H1 (cell line): Measurements from ENCODE around the gene CDK8. TPM values are rescaled to one million over a fixed set of nuclear protein-coding genes. Genes with fewer than 3 reads are reported as not detected.

Source experiments
- CTCF ChIA-PET: fragments of 300-600 bp; sonication (Branson Sonifier 250); formaldehyde crosslinking; loops from one replicate; lab custom pipeline; 2021; ENCODE audit not compliant: partially characterized antibody; lab: Charles Lee
- POLR2A ChIA-PET: fragments of 300-600 bp; sonication (Branson Sonifier 250); formaldehyde crosslinking; loops from one replicate; lab custom pipeline; 2021; ENCODE audit warnings: inconsistent platforms; ENCODE audit not compliant: partially characterized antibody; lab: Charles Lee
- DNase-seq, 2 experiments: peaks; one replicate each; pipeline versions ENCODE4 v3.0.0 to v3.0.0-alpha.2; 2010 to 2022; ENCODE audit warnings: low spot score in 2 of 2, low read depth in 1 of 2, mixed read lengths in 1 of 2
- FAIRE-seq: peaks from 2 replicates; lab custom pipeline; 2011; peaks lifted over from hg19 to GRCh38; lab: Jason Lieb, UNC
- H2AFZ ChIP-seq: 2 replicates; pipeline ENCODE4 v1.8.1; 2012; ENCODE audit warnings: low read length, inconsistent platforms
- H2AK5ac ChIP-seq: 2 replicates; pipeline ENCODE4 v1.6.1; 2013; ENCODE audit warnings: low read depth, low read length
- H2BK120ac ChIP-seq: replicated peaks from 2 replicates; pipeline ENCODE3; 2013; ENCODE audit warnings: low read depth, low read length, inconsistent platforms
- H2BK12ac ChIP-seq: 2 replicates; pipeline ENCODE4 v1.6.1; 2013; ENCODE audit warnings: low read depth, low read length
- H2BK15ac ChIP-seq: 2 replicates; pipeline ENCODE4 v1.6.1; 2013; ENCODE audit warnings: low read length
- H2BK20ac ChIP-seq: 2 replicates; pipeline ENCODE4 v1.6.1; 2013; ENCODE audit warnings: low read length
- H2BK5ac ChIP-seq: 2 replicates; pipeline ENCODE4 v1.6.1; 2013; ENCODE audit warnings: low read depth, low read length
- H3K14ac ChIP-seq: 2 replicates; pipeline ENCODE4 v1.6.1; 2013; ENCODE audit warnings: inconsistent platforms; ENCODE audit not compliant: insufficient read length
- H3K18ac ChIP-seq: 2 replicates; pipeline ENCODE4 v1.6.1; 2013; ENCODE audit warnings: low read length; ENCODE audit errors: extremely low read depth
- H3K23ac ChIP-seq: 2 replicates; pipeline ENCODE4 v1.6.1; 2013; ENCODE audit warnings: inconsistent platforms; ENCODE audit not compliant: insufficient read length
- H3K23me2 ChIP-seq: 2 replicates; pipeline ENCODE4 v1.6.1; 2013; ENCODE audit warnings: low read depth, low read length
- H3K27ac ChIP-seq: 2 replicates; pipeline ENCODE4 v1.6.1; 2011; ENCODE audit warnings: low read depth, low read length, inconsistent platforms
- H3K27me3 ChIP-seq, 4 experiments: replicated peaks in 1 of 4; 1 replicate in 1 of 4; 2 replicates in 3 of 4; pipeline versions ENCODE4 v1.6.1 to v1.8.1; 2011 to 2013; ENCODE audit warnings: low read length in 3 of 4, mild to moderate bottlenecking in 3 of 4, inconsistent platforms in 2 of 4, mixed read lengths in 2 of 4, moderate library complexity in 1 of 4; ENCODE audit not compliant: control insufficient read depth in 3 of 4, insufficient read depth in 3 of 4; ENCODE audit errors: extremely low read depth in 1 of 4
- H3K36me3 ChIP-seq, 4 experiments: 2 replicates each; pipeline versions ENCODE4 v1.6.1 to v1.8.1; 2011 to 2013; ENCODE audit warnings: mild to moderate bottlenecking in 4 of 4, low read length in 3 of 4, moderate library complexity in 2 of 4, control low read depth in 1 of 4, inconsistent platforms in 1 of 4; ENCODE audit not compliant: insufficient read depth in 4 of 4, control insufficient read depth in 2 of 4
- H3K4ac ChIP-seq: replicated peaks from 2 replicates; pipeline ENCODE3; 2013; ENCODE audit warnings: low read length, low read depth, mixed read lengths, inconsistent platforms; ENCODE audit not compliant: insufficient read length
- H3K4me1 ChIP-seq, 4 experiments: replicated peaks in 1 of 4; 1 replicate in 1 of 4; 2 replicates in 3 of 4; pipeline versions ENCODE4 v1.6.1 to v1.8.1; 2011 to 2013; ENCODE audit warnings: low read length in 3 of 4, inconsistent platforms in 2 of 4, mixed read lengths in 1 of 4; ENCODE audit not compliant: insufficient read depth in 4 of 4, control insufficient read depth in 3 of 4
- H3K4me2 ChIP-seq, 2 experiments: 2 replicates each; pipeline versions ENCODE4 v1.6.1 to v1.8.1; 2011 to 2013; ENCODE audit warnings: low read depth in 2 of 2, low read length in 2 of 2, control low read depth in 1 of 2, inconsistent platforms in 1 of 2, mild to moderate bottlenecking in 1 of 2; ENCODE audit not compliant: insufficient read depth in 1 of 2
- H3K4me3 ChIP-seq, 4 experiments: fragments of 200-600, 300-600 bp in 1 of 4; sonication (generic), shearing (Covaris generic), sonication (Bioruptor Twin) in 1 of 4; 2 replicates each; pipeline versions ENCODE4 v1.5.1 to v1.8.1; 2011 to 2016; ENCODE audit warnings: low read length in 4 of 4, low read depth in 3 of 4, control low read depth in 2 of 4, inconsistent platforms in 2 of 4, mild to moderate bottlenecking in 2 of 4, mixed read lengths in 1 of 4, moderate library complexity in 1 of 4; ENCODE audit not compliant: insufficient read depth in 2 of 4; ENCODE audit errors: extremely low read depth in 1 of 4
- H3K56ac ChIP-seq: replicated peaks from 2 replicates; pipeline ENCODE3; 2013; ENCODE audit warnings: low read depth, mild to moderate bottlenecking, mixed read lengths, low read length, inconsistent platforms; ENCODE audit not compliant: insufficient read length
- H3K79me1 ChIP-seq: 2 replicates; pipeline ENCODE4 v1.6.1; 2013; ENCODE audit warnings: low read depth, low read length, control low read depth
- H3K79me2 ChIP-seq, 2 experiments: 2 replicates each; pipeline versions ENCODE4 v1.6.1 to v1.8.1; 2012 to 2013; ENCODE audit warnings: low read length in 2 of 2, mild to moderate bottlenecking in 2 of 2, inconsistent platforms in 1 of 2; ENCODE audit not compliant: insufficient read depth in 2 of 2, control insufficient read depth in 1 of 2
- H3K9ac ChIP-seq, 4 experiments: replicated peaks in 1 of 4; 1 replicate in 1 of 4; 2 replicates in 3 of 4; pipeline versions ENCODE4 v1.6.1 to v1.8.1; 2011 to 2013; ENCODE audit warnings: low read depth in 3 of 4, low read length in 3 of 4, control low read depth in 2 of 4, mild to moderate bottlenecking in 2 of 4, moderate library complexity in 2 of 4, inconsistent platforms in 1 of 4; ENCODE audit errors: extremely low read depth in 1 of 4
- H3K9me3 ChIP-seq, 2 experiments: 2 replicates each; pipeline versions ENCODE4 v1.6.1 to v1.8.1; 2012 to 2013; ENCODE audit warnings: mild to moderate bottlenecking in 2 of 2, moderate library complexity in 2 of 2, control low read depth in 1 of 2, inconsistent platforms in 1 of 2, low read depth in 1 of 2, low read length in 1 of 2, mixed read lengths in 1 of 2; ENCODE audit not compliant: insufficient read depth in 2 of 2
- H4K20me1 ChIP-seq, 2 experiments: replicated peaks in 1 of 2; 2 replicates each; pipeline versions ENCODE3 to v1.8.1; 2011 to 2013; ENCODE audit warnings: inconsistent platforms in 2 of 2, low read length in 2 of 2, mild to moderate bottlenecking in 1 of 2; ENCODE audit not compliant: insufficient read depth in 2 of 2, control insufficient read depth in 1 of 2
- H4K5ac ChIP-seq: 2 replicates; pipeline ENCODE4 v1.6.1; 2013; ENCODE audit warnings: low read length, low read depth, mixed read lengths, inconsistent platforms; ENCODE audit not compliant: insufficient read length
- H4K8ac ChIP-seq: 2 replicates; pipeline ENCODE4 v1.8.0; 2013; ENCODE audit warnings: mild to moderate bottlenecking, moderate library complexity, low read length, inconsistent platforms; ENCODE audit not compliant: insufficient read depth; ENCODE audit errors: extremely low read depth
- H4K91ac ChIP-seq: replicated peaks from 2 replicates; pipeline ENCODE3; 2013; ENCODE audit warnings: low read length, mixed read lengths, inconsistent platforms; ENCODE audit not compliant: insufficient read length
- BCL11A ChIP-seq, 2 experiments: IDR thresholded peaks; one replicate each; pipeline ENCODE4 v1.6.1; 2011; ENCODE audit warnings: low read depth in 2 of 2, low read length in 2 of 2, mild to moderate bottlenecking in 2 of 2
- CTBP2 ChIP-seq: IDR thresholded peaks from 2 replicates; pipeline ENCODE4 v1.7.0; 2011; ENCODE audit warnings: borderline replicate concordance, mild to moderate bottlenecking, moderate library complexity, mixed read lengths, low read length; ENCODE audit not compliant: insufficient read depth, insufficient read length
- EGR1 ChIP-seq: IDR thresholded peaks from 2 replicates; pipeline ENCODE4 v1.6.1; 2011; ENCODE audit warnings: low read depth, low read length, borderline replicate concordance
- EZH2 ChIP-seq: fragments of 200-600 bp; sonication (generic); IDR thresholded peaks from 2 replicates; pipeline ENCODE4 v1.7.1; 2012; ENCODE audit warnings: low read depth, mild to moderate bottlenecking, moderate library complexity, low read length, inconsistent platforms; ENCODE audit not compliant: severe bottlenecking
- HDAC2 ChIP-seq, 2 experiments: fragments of 300-600 bp in 1 of 2; sonication (generic) in 1 of 2; IDR thresholded peaks; 2 replicates each; pipeline ENCODE4 v1.6.1; 2011 to 2012; ENCODE audit warnings: low read depth in 2 of 2, low read length in 2 of 2, mild to moderate bottlenecking in 2 of 2, moderate library complexity in 2 of 2, borderline replicate concordance in 1 of 2, inconsistent platforms in 1 of 2
- JUND ChIP-seq: IDR thresholded peaks from 2 replicates; pipeline ENCODE4 v1.6.1; 2011; ENCODE audit warnings: mild to moderate bottlenecking, improper control_type of control experiment, low read length
- POLR2A ChIP-seq, 2 experiments: IDR thresholded peaks; 1 replicate in 1 of 2; 2 replicates in 1 of 2; pipeline ENCODE4 v1.6.1; 2011; ENCODE audit warnings: low read depth in 2 of 2, low read length in 2 of 2, mild to moderate bottlenecking in 2 of 2; ENCODE audit errors: control extremely low read depth in 1 of 2
- RAD21 ChIP-seq, 2 experiments: IDR thresholded peaks in 1 of 2; conservative IDR thresholded peaks in 1 of 2; 2 replicates each; pipeline ENCODE4 v1.6.1; 2011; ENCODE audit warnings: low read depth in 2 of 2, low read length in 2 of 2, improper control_type of control experiment in 1 of 2, inconsistent platforms in 1 of 2, mild to moderate bottlenecking in 1 of 2, moderate library complexity in 1 of 2
- RXRA ChIP-seq: IDR thresholded peaks from 2 replicates; pipeline ENCODE4 v1.6.1; 2011; ENCODE audit warnings: low read depth, mild to moderate bottlenecking, low read length, moderate library complexity; ENCODE audit not compliant: insufficient read depth
- SP2 ChIP-seq: IDR thresholded peaks from 2 replicates; pipeline ENCODE4 v1.6.1; 2012; ENCODE audit warnings: mild to moderate bottlenecking, low read length, inconsistent platforms
- SUZ12 ChIP-seq: fragments of 200-600 bp; sonication (generic); IDR thresholded peaks from 2 replicates; pipeline ENCODE4 v1.6.1; 2012; ENCODE audit warnings: mild to moderate bottlenecking, inconsistent platforms, low read length, moderate library complexity, mixed read lengths
- TCF12 ChIP-seq: IDR thresholded peaks from 2 replicates; pipeline ENCODE4 v1.6.1; 2011; ENCODE audit warnings: low read depth, mild to moderate bottlenecking, low read length
- WGBS, 2 experiments: shearing (Covaris generic) in 1 of 2; methylation state at CpG; one replicate each; pipeline versions ENCODE4 v1.1.6 to v1.1.7; 2013 to 2015; ENCODE audit warnings: low lambda C conversion rate in 2 of 2, mixed read lengths in 2 of 2, inconsistent platforms in 1 of 2, low coverage in 1 of 2, missing lambda C conversion rate in 1 of 2; ENCODE audit not compliant: insufficient replicate concordance in 2 of 2, insufficient coverage in 1 of 2, insufficient read length in 1 of 2; ENCODE audit errors: extremely low coverage in 1 of 2, missing lambda C conversion rate in 1 of 2; 5-methylcytosine and 5-hydroxymethylcytosine counted together
- polyA plus RNA-seq, 7 experiments: library from polyadenylated mRNA; depleted of rRNA in 3 of 7; stranded (reverse) in 5 of 7; unstranded in 2 of 7; fragments of >200 nt in 5 of 7; fragments of 200-250 nt in 2 of 7; gene quantifications; 1 replicate in 5 of 7; 2 replicates in 1 of 7; 4 replicates in 1 of 7; pipeline versions ENCODE4 v1.2.1 to v1.2.3, GENCODE V29; 2011 to 2013; ENCODE audit warnings: missing spikeins in 2 of 7, mixed read lengths in 2 of 7
- total RNA-seq: library from RNA; stranded (reverse); fragmentation: NEBNext Ultra II Directional; extraction: Animal tissue kit (Norgen Biotek cat#: 25700); gene quantifications from 2 replicates; pipeline ENCODE4 v1.2.1, GENCODE V29; 2021

The CDK8 gene
- total and polyA plus RNA-seq, 2 of the 8 experiments (the other 6 are each of a cell fraction or from before 2014, with no cell fraction given): 22.1 to 25.6 TPM

DNA sequence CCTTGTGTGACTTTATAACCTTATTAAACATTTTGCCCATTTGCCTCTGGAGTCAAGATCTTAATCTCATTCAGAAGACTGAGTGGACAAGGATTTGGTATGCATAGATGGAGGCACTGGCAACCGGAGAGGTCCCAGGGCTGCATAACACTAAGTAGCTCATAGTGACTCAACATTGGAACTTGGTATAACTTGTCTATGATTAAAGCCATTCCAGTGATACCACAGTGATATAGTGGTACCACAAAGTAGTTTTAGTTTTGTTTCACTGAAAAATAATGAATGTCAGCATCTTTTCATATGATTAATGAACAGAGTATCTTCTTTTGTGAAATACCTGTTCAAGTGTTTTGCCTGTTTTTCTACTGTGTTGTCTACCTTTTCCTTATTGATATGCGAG, 26.4 kb downstream of the CDK8 start:
- H4K8ac ChIP-seq: no peak overlapping the region
- no peak overlapping the region for H4K91ac ChIP-seq
- H3K27ac ChIP-seq: no peak overlapping the region
- no peak overlapping the region for H2BK15ac ChIP-seq
- no peaks in the 10 kb centered on the region for H3K23me2 ChIP-seq
- H3K9ac ChIP-seq: no peak overlapping the region
- H3K4me2 ChIP-seq: no peak overlapping the region
- no peak overlapping the region for H2BK120ac ChIP-seq
- H3K79me1 ChIP-seq: no peaks in the 10 kb centered on the region
- H3K4me1 ChIP-seq: 0 out of 7 replicates have a peak, but pooled peaks cover 0 to 2% (median 0%) of the 10 kb centered on the region in 4 experiments
- FAIRE-seq (peak; percentile 13), DNase-seq (no peak)
- H2AFZ ChIP-seq: no peak overlapping the region
- no peak overlapping the region for H4K5ac ChIP-seq
- no peak overlapping the region for H2BK5ac ChIP-seq
- no peak overlapping the region for H3K4me3 ChIP-seq
- H3K56ac ChIP-seq: no peak overlapping the region
- no peak overlapping the region for H3K23ac ChIP-seq
- H4K20me1 ChIP-seq: peaks cover 0 to 2% of the 10 kb centered on the region in 2 experiments
- CTCF ChIA-PET: interaction anchor here (0.6 to 1.5 kb wide), 5 partner anchors 9 to 58 kb away, joined by 3 to 10 read pairs (median 4); partner anchors contain the start of gene RNF6
- POLR2A ChIA-PET: no interaction called here
- H3K14ac ChIP-seq: no peak overlapping the region
- no peak overlapping the region for H2AK5ac ChIP-seq
- peaks cover 0 to 7% (median 3%) of the 10 kb centered on the region in 4 experiments; a peak in 1 of 8 replicates for H3K36me3 ChIP-seq
- no peaks in the 10 kb centered on the region for H3K27me3 ChIP-seq
- peaks cover 0 to 52% of the 10 kb centered on the region in 2 experiments; a peak in 2 of 4 replicates for H3K79me2 ChIP-seq
- no peak overlapping the region for H3K4ac ChIP-seq
- H2BK12ac ChIP-seq: no peak overlapping the region
- 90% methylated on average over 2 of the region's 2 CpGs; no CpG with 5 or more reads in 1 of the 2 experiments for WGBS, 2 experiments
- H2BK20ac ChIP-seq: no peak overlapping the region
- no peaks in the 10 kb centered on the region for H3K9me3 ChIP-seq
- H3K18ac ChIP-seq: no peak overlapping the region
- TF ChIP-seq RXRA (no peak), CTBP2 (no peak), SP2 (no peak), EGR1 (no peak), JUND (no peak), TCF12 (no peak), EZH2 (no peak), HDAC2 (IDR thresholded peaks at IDR 0.05; ENCODE audit: borderline replicate concordance in 1 of 2, low read depth in 2 of 2, low read length in 2 of 2) (no peak), POLR2A (IDR thresholded peaks at IDR 0.05; ENCODE audit: control extremely low read depth in 1 of 2, low read depth in 2 of 2, low read length in 2 of 2) (no peak), SUZ12 (no peak), BCL11A (IDR thresholded peaks at IDR 0.05; ENCODE audit: low read depth in 2 of 2, low read length in 2 of 2) (no peak), RAD21 (IDR thresholded peaks at IDR 0.05 in 1 of 2, conservative IDR thresholded peaks at IDR 0.05 in 1 of 2; ENCODE audit: low read depth in 2 of 2, low read length in 2 of 2) (no peak)
